ENCODE results near the gene C1orf159.
"Not testable (repeated sequence)": the region's sequence is repeated elsewhere in the genome, so short reads cannot be mapped to it uniquely, and the experiment has no call there.

C1orf159 gene

DNA sequence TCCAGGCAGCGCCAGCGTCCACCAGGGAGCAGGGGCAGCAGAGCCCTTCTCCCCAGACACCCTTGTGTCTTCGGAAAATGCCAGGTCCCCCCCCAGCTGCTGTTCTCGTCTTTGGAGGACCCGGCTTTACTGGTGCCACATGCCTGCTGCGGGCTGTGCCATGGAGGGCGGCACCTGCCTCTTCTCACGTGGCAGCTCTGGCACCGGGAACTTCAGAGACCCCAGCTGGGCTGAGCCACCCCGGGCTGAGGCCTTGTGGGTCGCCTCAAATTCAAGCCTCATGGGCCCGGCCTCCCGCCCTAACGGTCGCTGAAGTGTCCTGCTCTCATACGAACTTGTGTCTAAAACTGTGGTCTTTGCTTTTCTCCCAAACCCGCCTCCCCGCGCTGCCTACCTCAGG lies 27.0 kb upstream of the C1orf159 start:
- TF ChIP-seq, protein P1, sequence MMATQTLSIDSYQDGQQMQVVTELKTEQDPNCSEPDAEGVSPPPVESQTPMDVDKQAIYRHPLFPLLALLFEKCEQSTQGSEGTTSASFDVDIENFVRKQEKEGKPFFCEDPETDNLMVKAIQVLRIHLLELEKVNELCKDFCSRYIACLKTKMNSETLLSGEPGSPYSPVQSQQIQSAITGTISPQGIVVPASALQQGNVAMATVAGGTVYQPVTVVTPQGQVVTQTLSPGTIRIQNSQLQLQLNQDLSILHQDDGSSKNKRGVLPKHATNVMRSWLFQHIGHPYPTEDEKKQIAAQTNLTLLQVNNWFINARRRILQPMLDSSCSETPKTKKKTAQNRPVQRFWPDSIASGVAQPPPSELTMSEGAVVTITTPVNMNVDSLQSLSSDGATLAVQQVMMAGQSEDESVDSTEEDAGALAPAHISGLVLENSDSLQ (IDR thresholded peaks at IDR 0.05) = no peak
- no peak for TF ChIP-seq L3MBTL2 (conservative IDR thresholded peaks at IDR 0.05)
- no peak for TF ChIP-seq LEF1 (IDR thresholded peaks at IDR 0.05; ENCODE audit: borderline replicate concordance)
- TF ChIP-seq FOXK2 (IDR thresholded peaks at IDR 0.05) = no peak
- TF ChIP-seq SUZ12 (IDR thresholded peaks at IDR 0.05) = no peak
- no peak for TF ChIP-seq ZNF384 (IDR thresholded peaks at IDR 0.05)
- no peak for TF ChIP-seq CTBP1 (IDR thresholded peaks at IDR 0.05; ENCODE audit: borderline replicate concordance)
- ChIA-PET POLR2A (no interaction called here), CTCF (no interaction called here)
- DNase-seq (ENCODE audit: extremely low spot score) = no peak

- POLR2A ChIA-PET; CTCF ChIA-PET; DNase-seq (ENCODE audit: extremely low spot score): not testable (repeated sequence)
Observed at GRCh38 chr1:1142352-1142751, 26.5 kb upstream of the C1orf159 start.

DNA sequence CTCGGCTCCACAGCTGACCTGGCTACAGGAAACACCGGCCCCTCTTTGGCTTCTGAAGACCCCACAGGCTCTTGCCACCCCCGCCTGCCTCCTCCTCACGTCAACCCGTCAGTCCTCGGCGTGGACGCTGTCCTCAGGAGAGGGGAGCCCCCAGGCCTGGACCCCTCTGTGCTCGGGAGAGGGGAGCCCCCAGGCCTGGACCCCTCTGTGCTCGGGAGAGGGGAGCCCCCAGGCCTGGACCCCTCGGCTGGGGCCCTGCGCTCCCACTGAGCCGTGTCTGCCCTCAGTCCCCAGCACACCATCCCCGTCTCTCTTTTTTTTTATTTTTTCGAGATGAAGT lies 26.0 kb upstream of the C1orf159 start:
- ChIA-PET CTCF (interaction anchor here (0.9 kb wide), 1 partner anchor 12 kb away, joined by 3 read pairs; no protein-coding TSS in a partner anchor), POLR2A (no interaction called here)

DNA sequence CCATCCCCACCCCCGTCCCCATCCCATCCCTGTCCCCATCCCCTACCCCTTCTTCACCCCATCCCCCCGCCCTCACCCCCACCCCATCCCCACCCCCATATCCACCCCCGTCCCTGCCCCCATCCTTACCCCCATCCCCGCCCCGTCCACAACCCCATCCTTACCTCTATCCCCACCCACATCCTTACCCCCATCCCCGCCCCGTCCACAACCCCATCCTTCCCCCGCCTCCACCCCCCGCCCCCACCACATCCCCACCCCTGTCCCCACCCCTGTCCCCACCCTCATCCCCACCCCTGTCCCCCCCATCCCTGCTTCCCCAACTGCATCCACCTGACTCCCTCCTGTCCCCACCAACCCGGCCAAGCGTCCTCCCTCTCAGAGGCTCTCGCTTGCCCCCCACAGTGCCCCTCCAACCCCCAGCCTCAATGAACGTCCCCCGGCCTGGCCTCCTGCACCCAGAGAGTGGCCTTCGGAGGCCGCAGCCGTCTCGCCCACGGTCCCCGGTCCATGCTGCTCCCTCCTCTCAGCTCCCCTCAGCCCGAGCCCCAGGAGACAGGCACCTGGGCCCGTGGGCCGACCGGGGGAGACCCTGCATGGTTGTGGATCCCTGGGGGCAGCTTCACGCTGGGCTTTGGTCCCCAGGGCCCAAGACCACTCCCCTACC lies 25.5 kb upstream of the C1orf159 start:
- TF ChIP-seq FOXM1 (IDR thresholded peaks at IDR 0.05; ENCODE audit: borderline replicate concordance) = no peak
- TF ChIP-seq, protein P1 (IDR thresholded peaks at IDR 0.05) = no peak
- TF ChIP-seq FOXK2 (IDR thresholded peaks at IDR 0.05) = no peak
- ChIA-PET POLR2A (no interaction called here), CTCF (interaction anchor here (0.9 kb wide), 1 partner anchor 11 kb away, joined by 3 read pairs; no protein-coding TSS in a partner anchor)
- DNase-seq (ENCODE audit: extremely low spot score) = no peak

More for the DNA sequence above, 26.0 kb upstream of the C1orf159 start:
- TF ChIP-seq ELF4 (IDR thresholded peaks at IDR 0.05) (no peak), BHLHE40 (IDR thresholded peaks at IDR 0.05; ENCODE audit: borderline replicate concordance) (no peak), FOXA1 (IDR thresholded peaks at IDR 0.05) (no peak), LEF1 (IDR thresholded peaks at IDR 0.05; ENCODE audit: borderline replicate concordance) (no peak), L3MBTL2 (conservative IDR thresholded peaks at IDR 0.05) (no peak), ARNT (IDR thresholded peaks at IDR 0.05) (no peak), SUZ12 (IDR thresholded peaks at IDR 0.05) (no peak)
- no peak for DNase-seq (ENCODE audit: extremely low spot score)

DNA sequence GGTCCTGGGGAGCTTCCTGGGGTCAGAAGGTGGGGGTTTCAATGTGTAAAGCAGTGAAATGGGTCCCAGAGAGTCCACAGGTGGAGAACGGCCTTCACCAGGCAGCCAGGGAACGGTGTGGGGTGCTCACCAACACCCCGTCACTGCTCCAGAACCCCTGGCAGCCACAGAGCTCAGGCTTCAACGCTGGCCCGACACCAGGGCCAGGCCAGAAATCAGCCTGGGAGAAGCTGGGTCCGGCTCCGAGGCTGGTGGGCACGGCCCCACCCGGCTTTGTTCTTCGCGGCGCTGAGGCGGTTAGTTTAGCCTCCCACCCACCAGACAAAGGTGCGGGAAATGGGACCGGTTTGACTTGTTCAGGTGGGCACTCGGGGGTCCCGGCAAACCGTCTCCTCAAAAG lies 24.8 kb upstream of the C1orf159 start:
- TF ChIP-seq HDGF (IDR thresholded peaks at IDR 0.05; ENCODE audit: borderline replicate concordance) (no peak), SUZ12 (IDR thresholded peaks at IDR 0.05) (no peak), LEF1 (IDR thresholded peaks at IDR 0.05; ENCODE audit: borderline replicate concordance) (no peak), ELF4 (IDR thresholded peaks at IDR 0.05) (no peak), SP1 (IDR thresholded peaks at IDR 0.05) (no peak), L3MBTL2 (conservative IDR thresholded peaks at IDR 0.05) (no peak)
- ChIA-PET CTCF (no interaction called here), POLR2A (no interaction called here)
- no peak for DNase-seq (ENCODE audit: extremely low spot score)

DNA sequence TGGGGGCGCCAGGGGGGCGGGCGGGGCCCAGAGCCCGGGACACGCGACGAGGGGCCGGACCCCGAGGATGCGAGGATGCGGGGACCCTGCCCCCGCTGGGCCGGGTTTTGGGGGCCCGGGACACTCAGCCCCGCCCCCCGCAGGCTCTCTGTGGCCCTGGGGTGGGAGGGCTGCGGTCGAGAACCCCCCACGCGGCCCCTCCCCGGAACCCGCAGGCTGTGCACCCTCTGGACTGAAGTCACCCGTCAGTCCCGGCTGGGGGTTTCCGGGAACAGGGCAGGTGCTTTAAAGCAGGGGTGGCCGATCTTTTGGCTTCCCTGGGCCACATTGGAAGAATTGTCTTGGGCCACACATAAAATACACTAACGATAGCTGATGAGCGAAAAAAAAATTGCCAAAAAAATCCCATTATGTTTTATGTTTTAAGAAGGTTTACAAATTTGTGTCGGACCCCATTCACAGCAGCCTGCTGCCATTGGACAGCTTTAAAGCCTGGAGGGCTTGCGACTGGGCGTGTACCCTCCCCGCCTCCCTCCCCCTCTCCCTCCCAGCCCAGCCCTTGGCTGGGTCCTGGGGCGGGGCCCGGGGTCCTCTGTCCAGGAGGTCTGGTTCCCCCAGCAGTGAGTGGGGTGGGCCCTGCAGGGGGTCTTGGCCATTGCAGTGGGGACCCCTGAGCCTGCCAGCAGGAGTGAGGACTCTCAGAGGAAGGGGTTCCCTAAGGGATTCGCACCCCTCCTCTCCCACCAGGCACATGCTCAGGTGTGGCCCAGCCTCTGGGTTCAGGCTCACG lies 21.6 kb upstream of the C1orf159 start:
- CTCF ChIA-PET = no interaction called here
- no peak for DNase-seq (ENCODE audit: extremely low spot score)
- TF ChIP-seq HDGF (IDR thresholded peaks at IDR 0.05; ENCODE audit: borderline replicate concordance) (no peak), NFRKB (IDR thresholded peaks at IDR 0.05) (no peak), SUZ12 (IDR thresholded peaks at IDR 0.05) (no peak), ARNT (IDR thresholded peaks at IDR 0.05) (no peak), FOXM1 (IDR thresholded peaks at IDR 0.05; ENCODE audit: borderline replicate concordance) (no peak), ELF4 (IDR thresholded peaks at IDR 0.05) (no peak)
- POLR2A ChIA-PET = no interaction called here

- ChIA-PET CTCF (interaction anchor here (0.6 kb wide), 1 partner anchor 9 kb away, joined by 3 read pairs; no protein-coding TSS in a partner anchor), POLR2A (no interaction called here)
- DNase-seq (ENCODE audit: extremely low spot score) = no peak
- TF ChIP-seq SP1 (IDR thresholded peaks at IDR 0.05) (no peak), FOXA1 (IDR thresholded peaks at IDR 0.05) (no peak), ARNT (IDR thresholded peaks at IDR 0.05) (no peak), L3MBTL2 (conservative IDR thresholded peaks at IDR 0.05) (no peak), FOXK2 (IDR thresholded peaks at IDR 0.05) (no peak), LEF1 (IDR thresholded peaks at IDR 0.05; ENCODE audit: borderline replicate concordance) (no peak), ELF4 (IDR thresholded peaks at IDR 0.05) (no peak), NFRKB (IDR thresholded peaks at IDR 0.05) (no peak), ZNF384 (IDR thresholded peaks at IDR 0.05) (no peak), BHLHE40 (IDR thresholded peaks at IDR 0.05; ENCODE audit: borderline replicate concordance) (no peak)
Observed at GRCh38 chr1:1136547-1137230, 20.8 kb upstream of the C1orf159 start.

All from HEK293T (cell line).